PFSK-1 (cell line): Measurements from ENCODE around the gene PINK1.

ENCODE experiments used
- POLR2AphosphoS5 ChIP-seq: IDR thresholded peaks from 2 replicates; pipeline ENCODE4 v1.6.1; 2012; ENCODE audit warnings: low read depth, mild to moderate bottlenecking, control low read depth, low read length, moderate library complexity
- SIN3A ChIP-seq: IDR thresholded peaks from 2 replicates; pipeline ENCODE4 v1.6.1; 2012; ENCODE audit warnings: mild to moderate bottlenecking, low read length, moderate library complexity, borderline replicate concordance; ENCODE audit not compliant: insufficient read depth
- TAF1 ChIP-seq: IDR thresholded peaks from 2 replicates; pipeline ENCODE4 v1.6.1; 2012; ENCODE audit warnings: low read length, control low read depth, borderline replicate concordance; ENCODE audit not compliant: insufficient read depth

DNA sequence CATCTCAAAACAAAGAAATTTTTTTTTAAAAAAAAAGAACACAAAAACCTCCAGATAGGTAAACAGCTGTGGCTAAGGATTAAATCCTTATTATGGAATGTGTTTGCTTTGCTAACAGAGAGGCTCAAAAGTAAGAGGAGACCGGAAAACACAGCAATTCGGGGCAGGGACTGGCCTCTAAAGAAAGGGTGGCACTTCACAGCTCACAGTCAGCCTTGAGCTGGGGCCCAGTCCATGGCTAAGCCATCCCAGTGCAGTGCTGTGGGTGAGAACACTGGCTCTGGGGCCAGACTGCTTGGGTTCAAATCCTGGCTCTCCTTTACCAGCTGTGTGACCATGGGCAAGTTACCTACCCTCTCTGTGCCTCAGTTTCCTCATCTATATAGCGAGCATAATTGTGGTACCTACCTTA lies 56.4 kb downstream of the PINK1 start:
- TF ChIP-seq SIN3A (no peak), TAF1 (no peak), POLR2AphosphoS5 (no peak)
